Caki2 (cell line): ENCODE measurements around the gene DEDD. TPM values are rescaled to one million over a fixed set of nuclear protein-coding genes. Genes with fewer than 3 reads are reported as not detected.
A peak's percentile ranks its signal among the peaks of the same experiment; 100 is the strongest.

ENCODE experiments used
- DNase-seq: peaks from one replicate; pipeline ENCODE4 v3.0.0-alpha.2; 2015; ENCODE audit warnings: low read depth
- in situ Hi-C: cut with HindIII; loops from 2 replicates; pipeline ENCODE4 v1.10.0; 2016; ENCODE audit warnings: low sequenced_read_pairs, low pct_unique_long_range_greater_than_20kb, mixed read lengths
- total RNA-seq: library from RNA; depleted of rRNA; stranded (reverse); fragments of >200 nt; shearing (Covaris generic); gene quantifications from 2 replicates; pipeline ENCODE4 v1.2.3, GENCODE V29; 2014; ENCODE audit warnings: low replicate concordance

DEDD gene
- total RNA-seq, 1 experiment from 2014 or later = 17.4 TPM

DNA sequence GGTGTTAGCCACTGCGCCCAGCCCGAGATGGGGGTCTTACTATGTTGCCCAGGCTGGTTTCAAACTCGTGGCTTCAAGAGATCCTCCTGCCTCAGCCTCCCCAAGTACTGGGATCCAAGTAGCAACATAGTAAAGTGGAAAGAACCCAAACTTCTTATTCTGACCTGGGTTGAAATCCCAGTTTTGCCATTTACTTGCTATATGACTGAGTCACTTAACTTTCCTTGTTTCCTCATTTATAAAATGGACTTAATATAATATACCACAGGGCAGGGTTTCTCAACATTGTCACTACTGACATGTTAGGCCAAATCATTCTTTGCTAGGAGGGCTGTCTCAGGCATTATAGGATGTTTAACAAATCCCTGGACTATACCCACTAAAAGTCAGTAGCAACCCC, 21.4 kb downstream of the DEDD start:
- in situ Hi-C loops = no loop called here
- no peak for DNase-seq

DNA sequence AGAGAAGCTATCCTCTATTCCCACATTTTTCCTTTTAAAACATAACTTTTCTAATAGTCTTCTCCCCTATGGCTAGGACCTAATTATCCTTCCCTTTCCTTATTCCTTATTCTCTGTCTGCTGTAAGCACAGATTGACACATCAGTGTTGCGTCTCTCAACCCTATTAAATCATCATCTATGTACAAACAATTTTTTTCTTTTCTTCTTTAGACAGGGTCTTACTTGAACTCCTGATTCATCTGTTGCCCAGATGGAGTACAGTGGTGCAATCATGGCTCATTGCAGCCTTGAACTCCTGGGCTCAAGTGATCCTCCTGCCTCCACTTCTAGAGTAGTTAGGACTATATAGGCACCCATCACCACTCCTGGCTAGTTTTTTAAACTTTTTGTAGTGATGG, 26.0 kb downstream of the DEDD start:
- DNase-seq = no peak
- in situ Hi-C loops = no loop called here

- in situ Hi-C loops = no loop called here
- DNase-seq = no peak
Measured at GRCh38 chr1:161100556-161100955, 31.9 kb downstream of the DEDD start.

DNA sequence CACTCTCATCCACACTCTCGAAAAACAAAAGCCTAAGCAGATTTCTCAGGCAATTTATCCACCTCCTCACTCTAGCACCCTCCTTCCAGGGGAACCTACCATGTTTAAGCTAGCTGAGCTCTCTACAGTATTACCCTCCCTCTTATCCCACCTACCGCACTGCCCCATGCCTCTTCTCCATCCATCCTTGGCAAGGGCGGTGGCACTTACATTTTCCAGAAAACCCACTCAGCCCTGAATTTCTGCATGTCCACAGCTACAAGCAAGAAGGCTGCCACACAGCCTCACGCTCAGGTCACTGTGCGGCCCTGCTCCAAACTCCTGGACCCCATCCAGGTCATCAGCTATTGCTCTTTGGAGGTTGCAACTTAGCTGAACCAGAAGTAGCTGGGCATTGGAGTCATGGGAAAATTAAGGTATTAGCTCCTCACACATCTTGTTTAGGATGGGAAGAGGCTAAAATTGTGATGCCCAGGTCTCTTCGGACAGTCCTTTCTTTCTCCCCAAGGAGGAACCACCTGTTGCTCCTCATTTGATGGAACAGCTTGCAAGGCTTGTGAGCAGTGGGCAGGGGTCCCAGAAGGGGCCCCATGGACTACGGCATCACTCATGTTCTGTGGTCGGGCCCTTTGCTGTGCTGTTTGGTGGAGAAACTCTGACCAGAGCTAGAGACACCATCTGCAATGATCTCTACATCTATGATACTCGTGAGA, 33.2 kb downstream of the DEDD start:
- in situ Hi-C loops = loop anchor here (10.0 kb wide), 1 partner anchor 54 kb away; the partner anchor contains the start of gene USF1
- DNase-seq = no peak

DNA sequence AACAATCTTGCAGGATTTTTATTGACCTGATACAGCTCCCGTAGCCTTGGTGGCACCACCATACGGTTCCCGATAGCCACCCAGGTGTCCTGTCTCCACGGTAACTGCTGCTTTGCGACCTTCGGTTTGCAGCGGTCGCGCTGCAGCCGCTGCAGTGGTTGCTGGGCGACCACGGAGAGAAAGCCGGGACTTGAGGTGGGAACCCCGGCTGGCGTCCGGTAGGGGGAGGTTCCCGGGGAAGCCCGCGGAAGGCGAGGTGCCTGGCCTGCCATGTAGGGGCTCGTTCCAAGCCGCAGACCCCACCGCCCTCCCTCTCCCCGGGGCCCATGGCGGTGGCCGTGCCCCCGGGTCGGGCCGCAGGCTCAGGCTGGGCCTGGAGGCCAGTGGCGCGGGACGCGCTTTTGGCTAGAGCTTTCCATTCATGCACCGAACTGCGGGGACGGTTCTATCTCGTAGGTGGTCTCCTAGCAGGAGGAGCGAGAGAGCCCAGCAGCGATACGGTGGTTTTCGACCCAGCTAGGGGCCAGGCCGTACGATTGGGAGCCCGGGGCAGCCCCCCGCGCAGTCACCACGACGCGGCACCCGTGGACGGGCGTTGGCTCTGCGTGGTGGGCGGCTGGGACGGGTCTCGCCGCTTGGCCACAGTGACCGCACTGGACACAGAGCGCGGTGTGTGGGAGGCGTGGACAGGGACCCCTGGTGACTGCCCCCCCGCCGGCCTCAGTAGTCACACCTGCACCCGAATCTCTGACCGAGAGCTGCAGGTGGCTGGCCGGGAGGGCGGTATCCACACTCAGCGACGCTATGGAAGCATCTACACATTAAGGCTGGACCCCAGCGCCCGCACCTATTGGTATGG, 34.0 kb downstream of the DEDD start, which contains the start of gene KLHDC9:
TSS of gene KLHDC9 (plus strand) at position 152 of the 859 bp plus-strand sequence. CDS start at position 327, 175 bp downstream.
- DNase-seq = peak; percentile 92
- in situ Hi-C loops = loop anchor here (10.0 kb wide), 1 partner anchor 54 kb away; the partner anchor contains the start of gene USF1

- in situ Hi-C loops = loop anchor here (10.0 kb wide), 1 partner anchor 52 kb away; the partner anchor contains the start of gene USF1
- no peak for DNase-seq
Measured at GRCh38 chr1:161096530-161096929, 35.9 kb downstream of the DEDD start.

- no peak for DNase-seq
- in situ Hi-C loops = loop anchor here (10.0 kb wide), 1 partner anchor 51 kb away; the partner anchor contains the start of gene USF1
Measured at GRCh38 chr1:161096015-161096414, 36.5 kb downstream of the DEDD start.

GRCh38 chr1:161095230-161095629, 37.2 kb downstream of the DEDD start:
- in situ Hi-C loops = loop anchor here (10.0 kb wide), 1 partner anchor 50 kb away; the partner anchor contains the start of gene USF1
- no peak for DNase-seq

DNA sequence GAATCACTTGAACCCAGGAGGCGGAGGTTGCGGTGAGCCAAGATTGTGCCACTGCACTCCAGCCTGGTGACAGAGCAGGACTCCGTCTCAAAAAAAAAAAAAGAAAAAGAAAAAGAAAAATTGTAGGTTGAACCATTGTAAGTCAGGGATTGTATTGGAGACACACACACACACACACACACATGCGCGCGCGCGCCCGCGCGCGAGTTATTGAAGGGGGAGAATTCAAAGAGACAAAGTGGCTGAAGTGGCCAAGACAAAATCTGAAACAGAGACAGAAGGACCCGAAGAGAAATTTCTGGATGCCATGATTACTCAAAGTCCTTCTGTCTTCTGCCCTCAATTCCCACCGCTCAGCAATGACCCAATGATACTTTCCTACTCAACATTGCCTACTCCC, 38.0 kb downstream of the DEDD start:
- in situ Hi-C loops = loop anchor here (10.0 kb wide), 1 partner anchor 50 kb away; the partner anchor contains the start of gene USF1
- DNase-seq = no peak

DNA sequence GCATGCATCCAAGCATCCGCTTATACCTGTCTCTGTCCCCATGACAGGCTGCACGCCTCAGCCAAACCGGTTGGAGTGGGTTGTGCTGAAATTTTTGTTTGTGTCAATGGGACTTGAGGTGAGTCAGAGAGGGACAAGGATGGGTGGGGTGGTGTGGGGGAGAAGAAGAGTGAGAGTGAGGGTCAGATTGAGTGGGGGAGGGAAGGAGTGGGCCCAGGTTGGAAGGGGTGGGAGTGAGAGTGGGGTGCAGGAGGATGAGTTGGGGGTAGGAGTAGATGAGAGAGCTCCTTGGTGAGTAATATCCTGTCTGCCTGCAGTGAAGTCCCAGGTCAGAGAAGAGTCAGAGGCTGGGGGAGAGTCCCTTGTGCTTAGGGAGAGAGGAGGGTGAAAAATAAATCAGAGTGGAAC, 39.8 kb downstream of the DEDD start:
- DNase-seq = no peak
- in situ Hi-C loops = loop anchor here (10.0 kb wide), 1 partner anchor 48 kb away; the partner anchor contains the start of gene USF1

DNA sequence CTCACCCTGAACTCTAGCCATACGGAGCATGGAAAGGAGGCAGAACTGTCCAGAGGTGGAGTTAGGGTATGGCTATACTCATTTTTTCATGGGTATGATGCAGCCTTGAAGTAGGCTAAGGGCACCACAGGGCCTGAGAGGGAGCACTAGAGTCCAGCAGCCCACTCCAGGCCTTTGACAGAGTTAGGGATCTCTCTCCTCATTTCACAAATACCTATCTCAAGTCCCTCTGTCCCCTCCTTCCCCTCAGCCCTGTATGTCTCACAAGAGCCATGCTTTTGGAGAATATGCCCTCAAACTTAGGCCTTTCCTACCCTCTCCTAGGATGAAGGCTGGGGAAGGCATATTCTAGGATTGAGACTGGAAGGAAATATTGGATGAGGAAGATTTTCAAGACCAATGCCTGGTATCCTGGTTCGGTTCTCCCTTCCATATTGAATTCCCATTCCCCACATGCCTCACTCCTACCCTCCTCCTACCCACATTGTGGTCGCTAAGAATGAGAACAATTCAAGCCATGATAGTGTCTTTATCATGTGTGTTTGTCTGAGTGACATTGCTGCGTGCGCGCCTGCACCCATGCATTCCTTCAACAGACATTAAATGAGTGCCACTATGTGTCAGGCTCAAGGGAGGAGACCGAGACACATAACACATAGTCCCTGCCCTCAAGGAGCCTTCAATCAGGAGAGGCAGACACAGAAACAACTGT, 40.5 kb downstream of the DEDD start:
- in situ Hi-C loops = loop anchor here (10.0 kb wide), 1 partner anchor 47 kb away; the partner anchor contains the start of gene USF1
- no peak for DNase-seq

GRCh38 chr1:161091093-161091492, 41.4 kb downstream of the DEDD start:
- in situ Hi-C loops = loop anchor here (10.0 kb wide), 1 partner anchor 46 kb away; the partner anchor contains the start of gene USF1

GRCh38 chr1:161090617-161091016, 41.9 kb downstream of the DEDD start:
- no peak for DNase-seq
- in situ Hi-C loops = loop anchor here (10.0 kb wide), 1 partner anchor 46 kb away; the partner anchor contains the start of gene USF1

More at GRCh38 chr1:161091093-161091492, 41.4 kb downstream of the DEDD start:
- DNase-seq = no peak

- no peak for DNase-seq
- in situ Hi-C loops = loop anchor here (10.0 kb wide), 1 partner anchor 45 kb away; the partner anchor contains the start of gene USF1
Measured at GRCh38 chr1:161089938-161090337, 42.5 kb downstream of the DEDD start.

- in situ Hi-C loops = no loop called here
- no peak for DNase-seq
Measured at GRCh38 chr1:161089251-161089924, 43.1 kb downstream of the DEDD start, which contains the start of gene NECTIN4. TSS of gene NECTIN4 (minus strand) at chr1:161089558. CDS start at chr1:161089296, 262 bp downstream.

GRCh38 chr1:161088587-161089110, 43.8 kb downstream of the DEDD start:
- DNase-seq = no peak
- in situ Hi-C loops = no loop called here

GRCh38 chr1:161086457-161086856, 46.0 kb downstream of the DEDD start:
- in situ Hi-C loops = no loop called here
- DNase-seq = no peak
